ENCODE measurements around the gene DNM3.

Gene DNM3

GRCh38 chr1:171855381-171855780, 14.1 kb downstream of the DNM3 start:
- Histone ChIP-seq H3K4me3 (ENCODE audit: low read length) (no peak overlapping the region), H3K4me1 (ENCODE audit: insufficient read depth, low read length) (no peaks in the 10 kb centered on the region)

GRCh38 chr1:171858696-171859095, 17.4 kb downstream of the DNM3 start:
- Histone ChIP-seq H3K4me1 (ENCODE audit: insufficient read depth, low read length) (no peaks in the 10 kb centered on the region), H3K9me3 (ENCODE audit: insufficient read depth, low read depth, low read length) (no peaks in the 10 kb centered on the region), H3K36me3 (ENCODE audit: insufficient read depth, low read depth, low read length) (no peaks in the 10 kb centered on the region), H3K27me3 (ENCODE audit: insufficient read depth, low read length) (no peaks in the 10 kb centered on the region), H3K9ac (ENCODE audit: low read depth, low read length) (no peak overlapping the region), H3K27ac (ENCODE audit: low read length) (no peak overlapping the region), H3K4me3 (ENCODE audit: low read length) (no peak overlapping the region)

More at GRCh38 chr1:171855381-171855780, 14.1 kb downstream of the DNM3 start:
- Histone ChIP-seq H3K9me3 (ENCODE audit: insufficient read depth, low read depth, low read length) (no peaks in the 10 kb centered on the region), H3K27ac (ENCODE audit: low read length) (no peak overlapping the region), H3K36me3 (ENCODE audit: insufficient read depth, low read depth, low read length) (no peaks in the 10 kb centered on the region), H3K9ac (ENCODE audit: low read depth, low read length) (no peak overlapping the region), H3K27me3 (ENCODE audit: insufficient read depth, low read length) (no peaks in the 10 kb centered on the region)

DNA sequence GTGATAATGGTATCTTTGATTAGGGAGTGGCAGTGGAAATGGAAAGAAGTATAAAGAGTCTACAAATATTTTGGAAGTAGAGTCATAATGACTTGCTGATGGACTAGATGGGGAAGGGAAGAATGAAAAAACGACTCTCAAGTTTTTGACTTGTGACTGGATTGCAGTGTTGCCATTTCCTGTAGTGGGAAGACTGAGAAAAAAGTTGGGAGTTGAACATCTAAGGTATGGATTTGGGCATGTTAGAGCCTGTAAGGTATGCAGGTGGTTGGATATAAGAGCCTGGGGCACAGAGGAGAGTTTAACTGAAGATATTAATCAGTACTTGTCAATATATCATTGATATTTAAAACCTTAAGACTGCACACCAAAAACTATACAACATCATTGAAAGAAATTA, 19.4 kb downstream of the DNM3 start:
- H3K4me3 ChIP-seq (ENCODE audit: low read length), result no peak overlapping the region
- H3K4me1 ChIP-seq (ENCODE audit: insufficient read depth, low read length), result no peaks in the 10 kb centered on the region
- no peaks in the 10 kb centered on the region for H3K9me3 ChIP-seq (ENCODE audit: insufficient read depth, low read depth, low read length)
- no peaks in the 10 kb centered on the region for H3K36me3 ChIP-seq (ENCODE audit: insufficient read depth, low read depth, low read length)
- no peaks in the 10 kb centered on the region for H3K27me3 ChIP-seq (ENCODE audit: insufficient read depth, low read length)
- no peak overlapping the region for H3K9ac ChIP-seq (ENCODE audit: low read depth, low read length)
- H3K27ac ChIP-seq (ENCODE audit: low read length), result no peak overlapping the region

DNA sequence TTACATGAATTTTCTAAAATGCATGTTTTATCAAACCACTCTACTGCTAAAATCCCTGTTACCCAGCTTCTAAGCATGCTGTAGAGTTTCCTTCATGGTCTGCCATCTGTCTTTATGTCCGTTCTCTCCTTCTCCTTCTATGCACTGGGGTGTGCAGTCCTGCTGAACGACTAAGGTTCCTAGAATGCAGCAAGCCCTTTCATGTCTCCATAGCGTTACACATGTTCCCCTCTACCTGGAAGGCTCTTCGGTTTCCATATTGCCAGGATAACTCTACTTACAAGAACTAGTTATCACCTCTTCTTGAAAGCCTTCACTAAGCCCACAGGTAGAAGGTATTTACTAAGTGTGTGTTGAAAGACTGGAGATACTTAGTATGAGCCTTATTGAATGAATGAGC, 22.2 kb downstream of the DNM3 start:
- H3K9ac ChIP-seq (ENCODE audit: low read depth, low read length), result no peak overlapping the region
- H3K4me1 ChIP-seq (ENCODE audit: insufficient read depth, low read length), result no peaks in the 10 kb centered on the region
- H3K36me3 ChIP-seq (ENCODE audit: insufficient read depth, low read depth, low read length), result no peaks in the 10 kb centered on the region
- H3K4me3 ChIP-seq (ENCODE audit: low read length), result no peak overlapping the region
- no peaks in the 10 kb centered on the region for H3K27me3 ChIP-seq (ENCODE audit: insufficient read depth, low read length)
- no peaks in the 10 kb centered on the region for H3K9me3 ChIP-seq (ENCODE audit: insufficient read depth, low read depth, low read length)
- H3K27ac ChIP-seq (ENCODE audit: low read length), result no peak overlapping the region

GRCh38 chr1:171864308-171864707, 23.0 kb downstream of the DNM3 start:
- Histone ChIP-seq H3K27ac (ENCODE audit: low read length) (no peak overlapping the region), H3K27me3 (ENCODE audit: insufficient read depth, low read length) (no peaks in the 10 kb centered on the region), H3K4me1 (ENCODE audit: insufficient read depth, low read length) (no peaks in the 10 kb centered on the region), H3K9me3 (ENCODE audit: insufficient read depth, low read depth, low read length) (no peaks in the 10 kb centered on the region), H3K4me3 (ENCODE audit: low read length) (no peak overlapping the region), H3K9ac (ENCODE audit: low read depth, low read length) (no peak overlapping the region), H3K36me3 (ENCODE audit: insufficient read depth, low read depth, low read length) (no peaks in the 10 kb centered on the region)

DNA sequence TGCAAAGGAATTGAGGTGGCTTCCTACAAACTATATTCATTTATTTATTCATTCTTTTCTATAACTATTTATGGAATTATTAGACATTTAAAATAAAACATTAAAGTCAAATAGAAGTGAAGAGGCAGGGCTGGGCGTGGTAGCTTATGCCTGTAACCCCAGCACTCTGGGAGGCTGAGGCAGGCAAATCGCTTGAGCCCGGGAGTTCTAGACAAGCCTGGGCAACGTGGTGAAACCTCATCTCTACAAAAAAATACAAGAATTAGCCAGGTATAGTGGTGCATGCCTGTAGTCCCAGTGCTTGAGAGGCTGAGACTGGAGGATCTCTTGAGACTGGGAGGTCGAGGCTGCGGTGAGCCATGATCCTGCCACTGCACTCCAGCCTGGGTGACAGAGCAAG, 23.8 kb downstream of the DNM3 start:
- no peaks in the 10 kb centered on the region for H3K36me3 ChIP-seq (ENCODE audit: insufficient read depth, low read depth, low read length)
- no peak overlapping the region for H3K27ac ChIP-seq (ENCODE audit: low read length)
- no peak overlapping the region for H3K4me3 ChIP-seq (ENCODE audit: low read length)
- no peaks in the 10 kb centered on the region for H3K4me1 ChIP-seq (ENCODE audit: insufficient read depth, low read length)
- H3K9ac ChIP-seq (ENCODE audit: low read depth, low read length), result no peak overlapping the region
- H3K9me3 ChIP-seq (ENCODE audit: insufficient read depth, low read depth, low read length), result no peaks in the 10 kb centered on the region
- H3K27me3 ChIP-seq (ENCODE audit: insufficient read depth, low read length), result no peaks in the 10 kb centered on the region

DNA sequence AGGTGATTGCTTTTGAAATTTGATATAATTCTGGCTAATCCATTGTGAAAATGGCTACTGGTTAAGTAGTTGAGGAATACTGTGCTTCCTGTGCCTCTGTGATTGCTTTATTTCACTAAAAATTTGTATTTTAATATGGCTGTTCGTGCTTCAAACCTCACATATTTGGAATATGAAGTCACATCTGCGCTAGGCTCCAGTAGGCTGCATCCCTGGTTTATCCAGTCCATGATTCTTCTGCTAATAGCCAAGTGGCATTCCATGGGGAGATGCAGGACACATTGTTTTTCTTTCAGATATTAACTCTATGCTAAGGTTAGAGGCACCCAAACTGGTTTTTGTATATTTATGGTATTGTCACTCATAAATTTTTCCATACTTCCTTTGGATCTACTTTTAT, 25.9 kb downstream of the DNM3 start:
- Histone ChIP-seq H3K9ac (ENCODE audit: low read depth, low read length) (no peak overlapping the region), H3K9me3 (ENCODE audit: insufficient read depth, low read depth, low read length) (no peaks in the 10 kb centered on the region), H3K27me3 (ENCODE audit: insufficient read depth, low read length) (no peaks in the 10 kb centered on the region), H3K4me1 (ENCODE audit: insufficient read depth, low read length) (no peaks in the 10 kb centered on the region; the same call in 1 of the 2 replicates), H3K36me3 (ENCODE audit: insufficient read depth, low read depth, low read length) (no peaks in the 10 kb centered on the region), H3K4me3 (ENCODE audit: low read length) (no peak overlapping the region), H3K27ac (ENCODE audit: low read length) (no peak overlapping the region)

DNA sequence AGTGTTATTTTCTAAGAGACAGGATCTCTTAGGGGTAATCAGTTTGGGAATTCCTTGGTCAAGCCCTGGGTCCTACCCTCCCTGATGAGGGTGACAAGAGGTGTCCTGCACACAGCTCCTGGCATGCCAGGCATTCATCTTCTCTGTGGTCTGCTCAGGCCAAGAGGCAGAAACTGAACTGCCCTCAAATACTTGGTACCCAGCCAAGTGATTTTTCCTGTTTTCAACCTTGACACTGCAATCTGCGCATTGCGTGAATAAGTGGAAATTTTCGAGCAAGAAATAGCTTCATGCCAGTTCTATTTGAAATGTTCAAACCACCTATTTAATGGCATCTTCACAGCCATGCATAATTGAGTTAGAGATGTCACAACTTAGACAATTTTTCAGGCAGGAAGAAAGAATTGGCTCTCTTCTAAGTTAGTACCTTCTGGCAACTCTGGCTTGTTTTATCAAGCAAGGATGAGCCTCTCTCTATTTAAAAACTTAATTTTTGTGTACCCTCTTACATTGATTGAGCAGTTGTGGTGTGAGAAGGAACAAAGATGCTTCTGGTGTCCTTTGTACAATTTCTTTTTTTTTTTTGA, 27.0 kb downstream of the DNM3 start:
- no peak overlapping the region for H3K9ac ChIP-seq (ENCODE audit: low read depth, low read length)
- H3K4me3 ChIP-seq (ENCODE audit: low read length), result no peak overlapping the region
- H3K4me1 ChIP-seq (ENCODE audit: insufficient read depth, low read length), result peaks cover 6% of the 10 kb centered on the region; the same call in 1 of the 2 replicates
- H3K9me3 ChIP-seq (ENCODE audit: insufficient read depth, low read depth, low read length), result no peaks in the 10 kb centered on the region
- no peaks in the 10 kb centered on the region for H3K27me3 ChIP-seq (ENCODE audit: insufficient read depth, low read length)
- H3K27ac ChIP-seq (ENCODE audit: low read length), result no peak overlapping the region
- H3K36me3 ChIP-seq (ENCODE audit: insufficient read depth, low read depth, low read length), result no peaks in the 10 kb centered on the region

GRCh38 chr1:171869097-171869496, 27.8 kb downstream of the DNM3 start:
- Histone ChIP-seq H3K36me3 (ENCODE audit: insufficient read depth, low read depth, low read length) (no peaks in the 10 kb centered on the region), H3K9me3 (ENCODE audit: insufficient read depth, low read depth, low read length) (no peaks in the 10 kb centered on the region), H3K27ac (ENCODE audit: low read length) (no peak overlapping the region), H3K9ac (ENCODE audit: low read depth, low read length) (no peak overlapping the region), H3K4me1 (ENCODE audit: insufficient read depth, low read length) (peaks cover 6% of the 10 kb centered on the region; the same call in 1 of the 2 replicates), H3K4me3 (ENCODE audit: low read length) (no peak overlapping the region), H3K27me3 (ENCODE audit: insufficient read depth, low read length) (no peaks in the 10 kb centered on the region)

DNA sequence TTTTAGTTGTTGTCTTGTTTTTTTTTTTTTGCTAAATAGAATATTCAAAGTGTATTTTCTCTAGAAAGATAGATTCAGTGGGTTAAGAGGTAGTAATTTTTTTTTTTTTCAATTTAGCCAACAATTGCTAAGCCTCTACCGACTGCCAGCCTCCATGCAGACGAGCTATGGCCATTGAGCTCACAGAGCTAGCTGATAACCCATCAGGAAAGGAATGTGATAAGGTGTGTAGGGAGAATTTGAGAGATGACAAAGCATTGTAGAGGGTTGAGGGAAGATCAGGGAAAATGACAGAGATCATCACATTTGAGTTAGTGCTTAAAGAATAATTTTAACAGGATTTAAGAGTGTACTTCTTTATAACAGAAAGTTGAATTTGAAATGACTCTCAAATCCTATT, 30.6 kb downstream of the DNM3 start:
- Histone ChIP-seq H3K27ac (ENCODE audit: low read length) (no peak overlapping the region), H3K27me3 (ENCODE audit: insufficient read depth, low read length) (no peaks in the 10 kb centered on the region), H3K4me3 (ENCODE audit: low read length) (no peak overlapping the region), H3K4me1 (ENCODE audit: insufficient read depth, low read length) (peaks cover 6% of the 10 kb centered on the region; the same call in 1 of the 2 replicates), H3K9me3 (ENCODE audit: insufficient read depth, low read depth, low read length) (no peaks in the 10 kb centered on the region), H3K36me3 (ENCODE audit: insufficient read depth, low read depth, low read length) (no peaks in the 10 kb centered on the region), H3K9ac (ENCODE audit: low read depth, low read length) (no peak overlapping the region)

DNA sequence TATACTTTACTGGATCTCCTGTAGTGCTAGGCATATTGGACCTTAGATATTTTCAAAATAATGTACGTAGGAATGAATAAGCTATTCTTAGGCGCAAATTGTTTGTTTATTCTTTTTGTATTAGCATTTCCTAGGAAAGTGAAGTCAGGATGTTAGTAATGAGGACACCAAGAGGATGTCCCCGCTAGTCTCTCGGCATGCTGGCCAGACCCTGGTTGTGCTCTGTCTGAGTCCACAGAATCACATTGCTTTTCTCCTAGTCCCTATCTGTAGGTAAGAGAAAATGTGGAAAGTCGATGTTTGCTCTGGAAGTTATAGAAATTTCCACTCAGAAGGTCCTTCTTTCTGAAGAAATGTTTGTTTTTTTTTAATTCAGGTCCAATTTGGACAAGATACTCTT, 31.1 kb downstream of the DNM3 start:
- H3K9ac ChIP-seq (ENCODE audit: low read depth, low read length), result no peak overlapping the region
- no peak overlapping the region for H3K27ac ChIP-seq (ENCODE audit: low read length)
- no peaks in the 10 kb centered on the region for H3K9me3 ChIP-seq (ENCODE audit: insufficient read depth, low read depth, low read length)
- no peaks in the 10 kb centered on the region for H3K27me3 ChIP-seq (ENCODE audit: insufficient read depth, low read length)
- peaks cover 6% of the 10 kb centered on the region; the same call in 1 of the 2 replicates for H3K4me1 ChIP-seq (ENCODE audit: insufficient read depth, low read length)
- H3K4me3 ChIP-seq (ENCODE audit: low read length), result no peak overlapping the region
- no peaks in the 10 kb centered on the region for H3K36me3 ChIP-seq (ENCODE audit: insufficient read depth, low read depth, low read length)

GRCh38 chr1:171873664-171874063, 32.4 kb downstream of the DNM3 start:
- Histone ChIP-seq H3K27me3 (ENCODE audit: insufficient read depth, low read length) (no peaks in the 10 kb centered on the region), H3K36me3 (ENCODE audit: insufficient read depth, low read depth, low read length) (no peaks in the 10 kb centered on the region), H3K27ac (ENCODE audit: low read length) (no peak overlapping the region), H3K4me3 (ENCODE audit: low read length) (no peak overlapping the region), H3K9ac (ENCODE audit: low read depth, low read length) (no peak overlapping the region), H3K9me3 (ENCODE audit: insufficient read depth, low read depth, low read length) (no peaks in the 10 kb centered on the region), H3K4me1 (ENCODE audit: insufficient read depth, low read length) (peaks cover 6% of the 10 kb centered on the region; the same call in 1 of the 2 replicates)

Measured in iPS-20b (cell line).